Gastrocnemius medialis (tissue), 4 donors: ENCODE results near the gene SLC43A3.

Source experiments
- CTCF ChIP-seq, 5 experiments: fragments of 450-650 bp in 3 of 5; fragments of 200-600 bp in 2 of 5; sonication (generic) in 2 of 5; IDR thresholded peaks in 4 of 5; conservative IDR thresholded peaks in 1 of 5; 1 replicate in 4 of 5; 2 replicates in 1 of 5; pipeline ENCODE4 v1.5.1; 2016 to 2019; ENCODE audit warnings: antibody characterized with exemption in 5 of 5, mild to moderate bottlenecking in 3 of 5, moderate library complexity in 3 of 5
- POLR2A ChIP-seq, 2 donors: fragments of 450-650 bp; IDR thresholded peaks; one replicate each; pipeline ENCODE4 v1.6.1; 2017; ENCODE audit warnings: antibody characterized with exemption in 2 of 2, mild to moderate bottlenecking in 2 of 2, moderate library complexity in 2 of 2

DNA sequence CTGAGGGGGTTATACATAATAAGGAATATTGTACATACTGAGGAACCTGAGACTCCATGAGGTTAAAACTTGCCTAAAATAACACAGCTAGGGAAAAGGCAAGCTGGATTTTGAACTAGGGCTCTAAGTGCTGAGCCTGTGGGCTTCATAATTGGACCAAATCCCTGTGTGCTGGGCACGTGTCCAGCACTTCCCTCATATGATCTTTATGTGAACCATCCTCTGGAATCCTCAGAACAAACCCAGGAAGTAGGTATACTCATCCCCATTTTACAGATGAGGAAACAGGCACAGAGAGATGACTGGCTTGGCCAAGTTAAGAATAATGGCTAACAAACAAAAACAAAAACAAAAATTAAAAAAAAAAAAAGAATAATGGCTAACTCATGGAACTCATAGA is 48.3 kb upstream of the SLC43A3 start:
- TF ChIP-seq CTCF (IDR thresholded peaks at IDR 0.05 in 4 of 5, conservative IDR thresholded peaks at IDR 0.05 in 1 of 5) = no peak
- TF ChIP-seq POLR2A (IDR thresholded peaks at IDR 0.05) = no peak
